Measurements from ENCODE around the gene OSR1. TPM values are rescaled to one million over a fixed set of nuclear protein-coding genes. Genes with fewer than 3 reads are reported as not detected.

OSR1 gene
- total RNA-seq, 1 experiment from 2014 or later: 2.6 TPM

GRCh38 chr2:19371996-19372582 is 13.7 kb upstream of the OSR1 start:
- Histone ChIP-seq H3K9me2 (ENCODE audit: insufficient read depth) (no peaks in the 10 kb centered on the region), H3K27ac (ENCODE audit: low read depth, low read length) (no peak overlapping the region), H3K9me3 (ENCODE audit: control insufficient read depth in 1 of 2, insufficient read depth in 1 of 2, low read depth in 1 of 2, low read length in 2 of 2) (no peaks in the 10 kb centered on the region), H3K4me1 (ENCODE audit: control insufficient read depth in 1 of 2, insufficient read depth in 2 of 2, low read length in 2 of 2) (no peaks in the 10 kb centered on the region), H3K4me2 (ENCODE audit: low read length) (no peak overlapping the region), H4K20me1 (ENCODE audit: insufficient read depth) (no peaks in the 10 kb centered on the region), H3K36me3 (ENCODE audit: control insufficient read depth in 1 of 2, insufficient read depth in 2 of 2, low read length in 2 of 2) (no peaks in the 10 kb centered on the region), H3K9ac (ENCODE audit: low read length) (no peak overlapping the region), H3K79me2 (ENCODE audit: insufficient read depth, low read length) (no peaks in the 10 kb centered on the region), H2AFZ (ENCODE audit: low read depth, low read length, poor library complexity, severe bottlenecking) (no peak overlapping the region), H3K27me3 (ENCODE audit: insufficient read depth, low read length) (peaks cover 4% of the 10 kb centered on the region; the same call in 1 of the 2 replicates), H3K4me3 (replicated peaks in 1 of 2; ENCODE audit: low read depth in 1 of 2, low read length in 2 of 2) (no peak overlapping the region)
- CTCF ChIA-PET: no interaction called here
- RAD21 ChIA-PET (ENCODE audit: low non-redundant PET in 1 of 2, low total read pairs in 2 of 2, uncharacterized antibody in 2 of 2, unreplicated experiment in 2 of 2): no interaction called here
- no TSS peak for BruUV-seq (replicated peaks)
- intact Hi-C loops (cut with micrococcal nuclease): no loop called here
- POLR2A ChIA-PET: no interaction called here
- TF ChIP-seq FOSL1 (IDR thresholded peaks at IDR 0.05; ENCODE audit: low read depth) (no peak), YY1 (IDR thresholded peaks at IDR 0.05; ENCODE audit: extremely low read depth, insufficient replicate concordance, low read depth, low read length) (no peak), ATF3 (IDR thresholded peaks at IDR 0.05) (no peak), POLR2AphosphoS5 (IDR thresholded peaks at IDR 0.05; ENCODE audit: low read depth, low read length) (no peak), ELF1 (IDR thresholded peaks at IDR 0.05; ENCODE audit: borderline replicate concordance, low read depth) (no peak), EGR1 (IDR thresholded peaks at IDR 0.05; ENCODE audit: low read depth) (no peak), SIN3A (IDR thresholded peaks at IDR 0.05; ENCODE audit: low read depth) (no peak), ZNF274 (IDR thresholded peaks at IDR 0.05; ENCODE audit: low read depth, low read length) (no peak), CBX3 (IDR thresholded peaks at IDR 0.05; ENCODE audit: low read depth) (no peak), ZBTB33 (IDR thresholded peaks at IDR 0.05; ENCODE audit: extremely low read depth, insufficient replicate concordance, low read length) (no peak), JUND (IDR thresholded peaks at IDR 0.05) (no peak), RAD21 (IDR thresholded peaks at IDR 0.05; ENCODE audit: low read depth) (no peak)
- no peak for DNase-seq (ENCODE audit: low read depth, low spot score)
- no peak for ATAC-seq

Data from HCT116 (cell line).